HepG2 (cell line): ENCODE data around the gene ACYP2. TPM values are rescaled to one million over a fixed set of nuclear protein-coding genes. Genes with fewer than 3 reads are reported as not detected.

Source experiments
- ATAC-seq: fragments of 200-7000 bp; cut with Tn5 transposase; 3 replicates; pipeline ENCODE4 v1.9.1; 2020; ENCODE audit warnings: mild to moderate bottlenecking, moderate library complexity
- BruUV-seq: library from RNA; stranded (reverse); fragments of 400-500 nt; replicated peaks from 2 replicates; lab custom pipeline; 2021; lab: Mats Ljungman, UMichigan
- CTCF ChIA-PET: fragments of 300-600 bp; formaldehyde crosslinking; extraction: SDS; loops from one replicate; lab custom pipeline; 2021; ENCODE audit warnings: low total read pairs, inconsistent platforms, low intra/inter-chr PET ratio; lab: Yijun Ruan, JAX
- POLR2A ChIA-PET: fragments of 350-600 bp; sonication (Branson Sonifier 250); formaldehyde crosslinking; loops from one replicate; lab custom pipeline; 2020; ENCODE audit warnings: antibody characterized with exemption, inconsistent platforms; lab: Yijun Ruan, JAX
- DNase-seq: peaks from one replicate; pipeline ENCODE4 v3.0.0-alpha.2; 2015; ENCODE audit warnings: low spot score
- FAIRE-seq: peaks from 3 replicates; lab custom pipeline; 2011; peaks lifted over from hg19 to GRCh38; lab: Jason Lieb, UNC
- H2AFZ ChIP-seq: one replicate; pipeline ENCODE4 v1.6.1; 2011; ENCODE audit warnings: low read length, inconsistent platforms
- H3K27ac ChIP-seq: fragments of 300-600 bp; 3 replicates; pipeline ENCODE4 v1.8.0; 2011; ENCODE audit warnings: mixed run types, mild to moderate bottlenecking, mixed read lengths, low read length, inconsistent platforms; ENCODE audit not compliant: insufficient read depth; ENCODE audit errors: extremely low read length
- H3K27me3 ChIP-seq, 2 experiments: fragments of 200-600 bp in 1 of 2; 2 replicates in 1 of 2; 3 replicates in 1 of 2; pipeline versions ENCODE4 v1.6.0 to v1.8.0; 2011; ENCODE audit warnings: low read length in 2 of 2, mild to moderate bottlenecking in 2 of 2, moderate library complexity in 2 of 2, inconsistent platforms in 1 of 2; ENCODE audit not compliant: insufficient read depth in 2 of 2, control insufficient read depth in 1 of 2
- H3K36me3 ChIP-seq, 2 experiments: fragments of 200-600 bp in 1 of 2; replicated peaks in 1 of 2; 2 replicates in 1 of 2; 3 replicates in 1 of 2; pipeline versions ENCODE4 v1.5.1 to v1.8.0; 2011; ENCODE audit warnings: low read length in 2 of 2, inconsistent platforms in 1 of 2; ENCODE audit not compliant: insufficient read depth in 2 of 2, control insufficient read depth in 1 of 2
- H3K4me1 ChIP-seq: 2 replicates; pipeline ENCODE4 v1.5.1; 2012; ENCODE audit warnings: low read length, inconsistent platforms; ENCODE audit not compliant: insufficient read depth
- H3K4me2 ChIP-seq: 2 replicates; pipeline ENCODE4 v1.6.0; 2011; ENCODE audit warnings: low read depth, low read length, inconsistent platforms
- H3K4me3 ChIP-seq, 3 experiments: fragments of 200-600 bp in 1 of 3; sonication (generic), shearing (Covaris generic) in 1 of 3; replicated peaks in 1 of 3; 2 replicates each; pipeline ENCODE4 v1.5.1; 2011 to 2016; ENCODE audit warnings: low read length in 3 of 3, inconsistent platforms in 2 of 3, low read depth in 2 of 3, mild to moderate bottlenecking in 2 of 3, control low read depth in 1 of 3, mixed read lengths in 1 of 3; ENCODE audit not compliant: insufficient read depth in 1 of 3
- H3K79me2 ChIP-seq: one replicate; pipeline ENCODE4 v1.6.1; 2011; ENCODE audit warnings: low read length, inconsistent platforms; ENCODE audit not compliant: insufficient read depth
- H3K9ac ChIP-seq: 2 replicates; pipeline ENCODE4 v1.6.0; 2011; ENCODE audit warnings: mild to moderate bottlenecking, low read depth, low read length, inconsistent platforms; ENCODE audit not compliant: insufficient read depth
- H3K9me3 ChIP-seq: 2 replicates; pipeline ENCODE4 v1.5.1; 2012; ENCODE audit warnings: mild to moderate bottlenecking, low read length
- H4K20me1 ChIP-seq: 2 replicates; pipeline ENCODE4 v1.6.0; 2011; ENCODE audit warnings: inconsistent platforms, mild to moderate bottlenecking, low read length, moderate library complexity; ENCODE audit not compliant: insufficient read depth
- CHCHD3 ChIP-seq: sonication (generic); formaldehyde crosslinking; IDR thresholded peaks from 2 replicates; pipeline ENCODE4 v1.8.0; 2022; ENCODE audit warnings: mild to moderate bottlenecking, missing genetic modification reagents, moderate library complexity
- KDM5A ChIP-seq: fragments of 200-600 bp; sonication (generic); IDR thresholded peaks from 2 replicates; pipeline ENCODE4 v1.7.0; 2018; ENCODE audit warnings: antibody characterized with exemption, mild to moderate bottlenecking, low read length, borderline replicate concordance
- MAFF ChIP-seq: IDR thresholded peaks from 2 replicates; pipeline ENCODE4 v1.6.1; 2011; ENCODE audit warnings: low read depth, low read length, improper control_type of control experiment
- MXI1 ChIP-seq: IDR thresholded peaks from 3 replicates; pipeline ENCODE4 v1.6.1; 2012; ENCODE audit warnings: low read depth, low read length, inconsistent platforms, borderline replicate concordance
- SMAD1 ChIP-seq: sonication (generic); formaldehyde crosslinking; IDR thresholded peaks from 2 replicates; pipeline ENCODE4 v1.4.0; 2020; ENCODE audit warnings: missing genetic modification reagents, low read depth, mild to moderate bottlenecking, borderline replicate concordance
- SMAD3 ChIP-seq: sonication (generic); formaldehyde crosslinking; IDR thresholded peaks from 2 replicates; pipeline ENCODE4 v1.4.0; 2020; ENCODE audit warnings: missing genetic modification reagents
- SMC3 ChIP-seq: IDR thresholded peaks from 2 replicates; pipeline ENCODE4 v1.6.1; 2011; ENCODE audit warnings: low read length, improper control_type of control experiment
- STAG1 ChIP-seq: sonication (generic); formaldehyde crosslinking; IDR thresholded peaks from 2 replicates; pipeline ENCODE4 v1.4.0; 2020; ENCODE audit warnings: missing genetic modification reagents
- ZNF33B ChIP-seq: sonication (generic); formaldehyde crosslinking; IDR thresholded peaks from 2 replicates; pipeline ENCODE4 v1.5.1; 2020; ENCODE audit warnings: mild to moderate bottlenecking, missing genetic modification reagents
- ZNF746 ChIP-seq: sonication (generic); formaldehyde crosslinking; IDR thresholded peaks from 2 replicates; pipeline ENCODE4 v1.8.0; 2022; ENCODE audit warnings: mild to moderate bottlenecking, missing genetic modification reagents
- WGBS: methylation state at CpG from one replicate; pipeline ENCODE4 v1.1.6; 2017; ENCODE audit warnings: low lambda C conversion rate; 5-methylcytosine and 5-hydroxymethylcytosine counted together
- in situ Hi-C: cut with HindIII; loops from 2 replicates; pipeline ENCODE4 v1.10.0; 2017; ENCODE audit warnings: low pct_unique_long_range_greater_than_20kb; ENCODE audit not compliant: extremely low pct_ligation_motif_present
- intact Hi-C: fragments of 100-400 bp; cut with micrococcal nuclease; formaldehyde crosslinking; loops from one replicate; pipeline ENCODE4 v1.10.0; 2022; ENCODE audit not compliant: unreplicated experiment
- polyA plus RNA-seq, 8 experiments: library from polyadenylated mRNA; depleted of rRNA in 3 of 8; stranded (reverse) in 7 of 8; unstranded in 1 of 8; fragments of >200 nt; fragmentation: Illumina TruSeq in 4 of 8; extraction: Trizol in 4 of 8; gene quantifications; 2 replicates each; pipeline versions ENCODE4 v1.2.1 to v1.2.3, GENCODE V29; 2011 to 2016; ENCODE audit warnings: low read depth in 4 of 8, missing spikeins in 1 of 8, mixed read lengths in 1 of 8; ENCODE audit not compliant: insufficient read depth in 1 of 8
- total RNA-seq, 5 experiments: library from RNA; depleted of rRNA; stranded (reverse); fragments of >200 nt; fragmentation: Illumina TruSeq; extraction: Trizol; gene quantifications; 2 replicates each; pipeline ENCODE4 v1.2.3, GENCODE V29; 2016; ENCODE audit warnings: low read depth in 1 of 5
- TF ChIP-seq, protein P1 (sequence below): sonication (generic); formaldehyde crosslinking; IDR thresholded peaks from 2 replicates; pipeline ENCODE4 v1.5.0; 2020; ENCODE audit warnings: mild to moderate bottlenecking, missing genetic modification reagents, moderate library complexity
- TF ChIP-seq, protein P2 (sequence below): IDR thresholded peaks from 2 replicates; pipeline ENCODE4 v1.4.0; 2020; ENCODE audit warnings: mild to moderate bottlenecking, missing genetic modification reagents

The ACYP2 gene
- total and polyA plus RNA-seq, 2 of the 13 experiments (the other 11 are each of a cell fraction or from before 2014, with no cell fraction given) = 12.3 to 12.7 TPM

DNA sequence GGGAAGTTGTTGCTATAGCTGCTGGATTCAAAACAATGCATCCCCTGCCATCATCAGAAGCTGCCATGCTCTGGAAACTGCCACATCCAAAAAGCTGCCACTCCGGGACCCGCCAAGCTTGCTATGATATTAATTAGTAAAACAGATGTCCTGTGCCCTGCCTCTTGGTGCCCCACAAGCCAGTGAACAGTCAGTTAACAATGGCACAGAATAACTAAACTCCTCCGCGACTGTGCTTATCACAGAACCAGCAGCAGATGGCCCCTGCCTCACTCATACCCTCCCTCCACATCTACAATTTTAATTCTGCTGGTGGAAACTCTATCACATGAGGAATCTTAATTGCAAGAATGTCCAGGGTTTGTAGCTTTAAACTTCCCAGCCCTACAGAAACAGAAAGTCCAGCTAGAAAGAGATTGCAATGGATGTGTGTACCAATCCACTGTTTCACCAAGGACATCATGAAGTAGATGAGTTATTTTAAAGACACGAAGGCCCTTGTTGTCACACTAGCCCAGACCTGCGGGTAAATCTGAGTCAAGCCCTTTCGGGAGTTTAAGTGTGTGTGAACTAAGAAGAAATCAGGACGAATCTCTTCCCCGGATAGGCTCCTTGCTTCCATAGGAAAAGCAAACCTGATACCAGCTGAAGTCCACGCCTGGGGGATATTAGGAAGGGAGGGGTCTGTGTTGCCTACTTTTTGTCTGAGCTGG is 7.4 kb upstream of the ACYP2 start:
- no peaks in the 10 kb centered on the region for H3K36me3 ChIP-seq
- TF ChIP-seq ZNF33B (0 out of 2 replicates have a peak, but pooled peaks have one; percentile 5), STAG1 (peak; percentile 31), SMAD3 (CRISPR knock-in tag) (no peak)
- TF ChIP-seq, protein P1, sequence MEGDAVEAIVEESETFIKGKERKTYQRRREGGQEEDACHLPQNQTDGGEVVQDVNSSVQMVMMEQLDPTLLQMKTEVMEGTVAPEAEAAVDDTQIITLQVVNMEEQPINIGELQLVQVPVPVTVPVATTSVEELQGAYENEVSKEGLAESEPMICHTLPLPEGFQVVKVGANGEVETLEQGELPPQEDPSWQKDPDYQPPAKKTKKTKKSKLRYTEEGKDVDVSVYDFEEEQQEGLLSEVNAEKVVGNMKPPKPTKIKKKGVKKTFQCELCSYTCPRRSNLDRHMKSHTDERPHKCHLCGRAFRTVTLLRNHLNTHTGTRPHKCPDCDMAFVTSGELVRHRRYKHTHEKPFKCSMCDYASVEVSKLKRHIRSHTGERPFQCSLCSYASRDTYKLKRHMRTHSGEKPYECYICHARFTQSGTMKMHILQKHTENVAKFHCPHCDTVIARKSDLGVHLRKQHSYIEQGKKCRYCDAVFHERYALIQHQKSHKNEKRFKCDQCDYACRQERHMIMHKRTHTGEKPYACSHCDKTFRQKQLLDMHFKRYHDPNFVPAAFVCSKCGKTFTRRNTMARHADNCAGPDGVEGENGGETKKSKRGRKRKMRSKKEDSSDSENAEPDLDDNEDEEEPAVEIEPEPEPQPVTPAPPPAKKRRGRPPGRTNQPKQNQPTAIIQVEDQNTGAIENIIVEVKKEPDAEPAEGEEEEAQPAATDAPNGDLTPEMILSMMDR = peak; percentile 34; the same call in 1 of the 2 replicates
- no peak overlapping the region; the same call in 1 of the 2 replicates for H3K4me2 ChIP-seq
- ATAC-seq (no peak), FAIRE-seq (peak; percentile 21), DNase-seq (no peak)
- H3K9ac ChIP-seq = no peak overlapping the region
- H4K20me1 ChIP-seq = no peaks in the 10 kb centered on the region
- peaks cover 32% of the 10 kb centered on the region for H3K4me1 ChIP-seq
- H3K79me2 ChIP-seq = no peaks in the 10 kb centered on the region
- in situ Hi-C loops (loop anchor here (10.0 kb wide), 1 partner anchor 727 kb away; no protein-coding TSS in a partner anchor), intact Hi-C loops (loop anchor here (1.0 to 5.0 kb wide), 4 partner anchors 69 to 730 kb away; a partner anchor contains a TSS)
- BruUV-seq = no TSS peak
- H3K27me3 ChIP-seq = no peaks in the 10 kb centered on the region
- ChIA-PET CTCF (interaction anchor here (1.3 to 2.2 kb wide), 3 partner anchors 395 to 731 kb away, joined by 3 to 9 read pairs (median 7); no protein-coding TSS in a partner anchor), POLR2A (interaction anchor here (2.0 kb wide), 1 partner anchor 7 kb away, joined by 9 read pairs; the partner anchor contains the start of gene ACYP2)
- H3K27ac ChIP-seq = no peak overlapping the region
- H2AFZ ChIP-seq = no peak overlapping the region
- H3K4me3 ChIP-seq = no peak overlapping the region
- 84% methylated on average over 10 of the region's 10 CpGs for WGBS
- H3K9me3 ChIP-seq = no peaks in the 10 kb centered on the region

DNA sequence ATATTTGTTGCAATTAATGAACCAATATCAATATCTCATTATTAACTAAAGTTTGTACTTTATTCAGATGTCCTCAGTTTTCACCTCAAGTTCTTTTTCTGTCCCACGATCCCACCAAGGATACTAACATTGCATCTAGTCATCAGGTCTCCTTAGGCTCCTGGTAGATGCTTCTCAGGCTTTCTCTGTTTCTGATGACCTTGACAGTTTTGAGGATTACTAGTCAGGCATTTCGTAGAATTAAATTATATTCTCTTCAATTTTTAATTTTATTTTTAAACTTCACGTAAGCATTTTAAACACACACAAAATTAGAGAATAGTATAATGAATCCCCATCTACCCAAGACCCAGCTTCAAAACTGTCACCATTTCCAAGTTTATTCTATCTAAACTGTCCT is 5.6 kb upstream of the ACYP2 start:
- H4K20me1 ChIP-seq = no peaks in the 10 kb centered on the region
- FAIRE-seq (no peak), ATAC-seq (no peak), DNase-seq (no peak)
- no peak overlapping the region for H3K4me2 ChIP-seq
- no peaks in the 10 kb centered on the region for H3K9me3 ChIP-seq
- ChIA-PET CTCF (no interaction called here), POLR2A (no interaction called here)
- 97% methylated on average over 3 of the region's 3 CpGs for WGBS
- H3K79me2 ChIP-seq = peaks cover 5% of the 10 kb centered on the region
- H3K4me3 ChIP-seq = no peak overlapping the region
- BruUV-seq = no TSS peak
- in situ Hi-C loops = loop anchor here (10.0 kb wide), 2 partner anchors 605 to 725 kb away; no protein-coding TSS in a partner anchor
- H2AFZ ChIP-seq = no peak overlapping the region
- no peak overlapping the region for H3K9ac ChIP-seq
- no peak overlapping the region for H3K27ac ChIP-seq
- no peaks in the 10 kb centered on the region for H3K27me3 ChIP-seq
- peaks cover 30% of the 10 kb centered on the region for H3K4me1 ChIP-seq
- intact Hi-C loops = loop anchor here (5.0 kb wide), 1 partner anchor 222 kb away; a partner anchor contains a TSS
- no peaks in the 10 kb centered on the region for H3K36me3 ChIP-seq
- no peak for TF ChIP-seq ZNF746 (CRISPR knock-in tag)
- TF ChIP-seq SMAD1 (CRISPR knock-in tag) = no peak
- TF ChIP-seq SMC3 = no peak
- no peak for TF ChIP-seq MXI1
- no peak for TF ChIP-seq KDM5A
- TF ChIP-seq CHCHD3 (CRISPR knock-in tag) = no peak
- peak; percentile 66 for TF ChIP-seq MAFF
- TF ChIP-seq, protein P2, sequence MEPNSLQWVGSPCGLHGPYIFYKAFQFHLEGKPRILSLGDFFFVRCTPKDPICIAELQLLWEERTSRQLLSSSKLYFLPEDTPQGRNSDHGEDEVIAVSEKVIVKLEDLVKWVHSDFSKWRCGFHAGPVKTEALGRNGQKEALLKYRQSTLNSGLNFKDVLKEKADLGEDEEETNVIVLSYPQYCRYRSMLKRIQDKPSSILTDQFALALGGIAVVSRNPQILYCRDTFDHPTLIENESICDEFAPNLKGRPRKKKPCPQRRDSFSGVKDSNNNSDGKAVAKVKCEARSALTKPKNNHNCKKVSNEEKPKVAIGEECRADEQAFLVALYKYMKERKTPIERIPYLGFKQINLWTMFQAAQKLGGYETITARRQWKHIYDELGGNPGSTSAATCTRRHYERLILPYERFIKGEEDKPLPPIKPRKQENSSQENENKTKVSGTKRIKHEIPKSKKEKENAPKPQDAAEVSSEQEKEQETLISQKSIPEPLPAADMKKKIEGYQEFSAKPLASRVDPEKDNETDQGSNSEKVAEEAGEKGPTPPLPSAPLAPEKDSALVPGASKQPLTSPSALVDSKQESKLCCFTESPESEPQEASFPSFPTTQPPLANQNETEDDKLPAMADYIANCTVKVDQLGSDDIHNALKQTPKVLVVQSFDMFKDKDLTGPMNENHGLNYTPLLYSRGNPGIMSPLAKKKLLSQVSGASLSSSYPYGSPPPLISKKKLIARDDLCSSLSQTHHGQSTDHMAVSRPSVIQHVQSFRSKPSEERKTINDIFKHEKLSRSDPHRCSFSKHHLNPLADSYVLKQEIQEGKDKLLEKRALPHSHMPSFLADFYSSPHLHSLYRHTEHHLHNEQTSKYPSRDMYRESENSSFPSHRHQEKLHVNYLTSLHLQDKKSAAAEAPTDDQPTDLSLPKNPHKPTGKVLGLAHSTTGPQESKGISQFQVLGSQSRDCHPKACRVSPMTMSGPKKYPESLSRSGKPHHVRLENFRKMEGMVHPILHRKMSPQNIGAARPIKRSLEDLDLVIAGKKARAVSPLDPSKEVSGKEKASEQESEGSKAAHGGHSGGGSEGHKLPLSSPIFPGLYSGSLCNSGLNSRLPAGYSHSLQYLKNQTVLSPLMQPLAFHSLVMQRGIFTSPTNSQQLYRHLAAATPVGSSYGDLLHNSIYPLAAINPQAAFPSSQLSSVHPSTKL = no peak
